Measurements from ENCODE around the gene CLN6.

DNA sequence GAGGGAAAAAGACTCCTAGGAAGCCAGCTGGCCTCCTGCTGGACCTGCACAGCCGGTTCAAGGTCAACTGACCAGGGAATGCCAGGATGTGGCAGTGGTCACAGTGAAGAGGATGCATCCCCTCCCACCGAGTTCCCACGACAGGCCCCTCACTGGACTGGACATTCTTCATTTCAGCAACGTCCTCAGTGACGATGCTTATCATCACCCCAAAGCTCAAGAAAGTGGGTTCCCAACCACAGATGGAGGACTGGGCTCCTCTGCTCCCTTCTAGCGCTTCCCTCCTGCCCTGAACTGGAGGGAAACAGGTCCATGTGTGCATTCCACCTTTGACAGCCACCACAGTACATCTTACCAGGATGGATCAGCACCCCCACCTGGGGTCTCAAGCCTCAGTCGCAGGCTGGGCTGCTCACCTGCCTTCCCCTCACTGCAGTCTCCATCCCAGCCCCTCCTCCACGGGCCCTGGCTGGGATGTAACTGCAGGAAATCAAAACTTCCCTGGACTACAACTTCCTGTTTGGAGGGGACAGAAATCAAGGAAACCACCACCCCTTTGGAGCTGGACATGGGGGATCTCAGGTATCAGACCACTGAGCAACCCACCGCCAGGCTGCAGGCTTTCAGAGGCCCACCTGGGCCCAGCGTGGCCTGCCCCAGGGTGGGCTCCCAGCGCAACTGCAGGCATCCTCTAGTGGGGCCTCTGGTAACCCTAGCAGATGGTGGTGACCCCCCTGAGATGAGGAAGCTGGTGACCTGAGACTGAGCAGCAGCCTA lies 31.7 kb downstream of the CLN6 start:
- TF ChIP-seq CTCF (IDR thresholded peaks at IDR 0.05): no peak
- no peak for TF ChIP-seq ZFX (IDR thresholded peaks at IDR 0.05; ENCODE audit: borderline replicate concordance)
